H9 (cell line): Measurements from ENCODE around the gene AP2A1. TPM values are rescaled to one million over a fixed set of nuclear protein-coding genes. Genes with fewer than 3 reads are reported as not detected.

ENCODE experiments used
- DNase-seq: peaks from one replicate; pipeline ENCODE4 v3.0.0-alpha.2; 2017
- H2AFZ ChIP-seq: one replicate; pipeline ENCODE4 v1.6.1; 2013; ENCODE audit warnings: mild to moderate bottlenecking, low read length, control low read depth, moderate library complexity
- H2AK5ac ChIP-seq: 2 replicates; pipeline ENCODE4 v1.6.1; 2013; ENCODE audit warnings: low read length, control low read depth, mixed read lengths; ENCODE audit not compliant: insufficient read length
- H2BK120ac ChIP-seq: one replicate; pipeline ENCODE4 v1.6.1; 2013; ENCODE audit warnings: low read depth, mild to moderate bottlenecking, low read length, control low read depth, inconsistent platforms; ENCODE audit not compliant: poor library complexity, severe bottlenecking
- H2BK12ac ChIP-seq: 2 replicates; pipeline ENCODE4 v1.6.1; 2013; ENCODE audit warnings: low read length, control low read depth, mixed read lengths, low read depth; ENCODE audit not compliant: insufficient read length
- H2BK15ac ChIP-seq: 2 replicates; pipeline ENCODE4 v1.6.1; 2013; ENCODE audit warnings: low read depth, low read length, control low read depth
- H2BK20ac ChIP-seq: one replicate; pipeline ENCODE4 v1.6.1; 2013; ENCODE audit warnings: low read depth, mild to moderate bottlenecking, low read length, control low read depth, inconsistent platforms; ENCODE audit not compliant: poor library complexity, severe bottlenecking
- H2BK5ac ChIP-seq: 2 replicates; pipeline ENCODE4 v1.6.1; 2013; ENCODE audit warnings: low read length, control low read depth, mixed read lengths; ENCODE audit not compliant: insufficient read length
- H3K14ac ChIP-seq: 2 replicates; pipeline ENCODE4 v1.6.1; 2013; ENCODE audit warnings: low read length, control low read depth; ENCODE audit not compliant: insufficient read depth
- H3K18ac ChIP-seq: 2 replicates; pipeline ENCODE4 v1.6.1; 2013; ENCODE audit warnings: low read depth, mild to moderate bottlenecking, mixed read lengths, low read length, control low read depth; ENCODE audit not compliant: insufficient read length
- H3K23ac ChIP-seq: 2 replicates; pipeline ENCODE4 v1.6.1; 2013; ENCODE audit warnings: low read length, control low read depth, mixed read lengths, low read depth; ENCODE audit not compliant: insufficient read length
- H3K23me2 ChIP-seq: 2 replicates; pipeline ENCODE4 v1.6.1; 2013; ENCODE audit warnings: low read depth, mild to moderate bottlenecking, mixed read lengths, low read length, control low read depth; ENCODE audit not compliant: insufficient read length, poor library complexity, severe bottlenecking
- H3K27ac ChIP-seq: 2 replicates; pipeline ENCODE4 v1.5.1; 2013; ENCODE audit warnings: low read length, control low read depth, mixed read lengths, low read depth; ENCODE audit not compliant: insufficient read length
- H3K27me3 ChIP-seq: 2 replicates; pipeline ENCODE4 v1.6.1; 2013; ENCODE audit warnings: low read length, control low read depth, inconsistent platforms; ENCODE audit not compliant: insufficient read depth
- H3K4ac ChIP-seq: 2 replicates; pipeline ENCODE4 v1.6.1; 2013; ENCODE audit warnings: low read depth, mild to moderate bottlenecking, control low read depth, inconsistent platforms, low read length, moderate library complexity
- H3K4me1 ChIP-seq: 2 replicates; pipeline ENCODE4 v1.6.1; 2013; ENCODE audit warnings: low read length, control low read depth, inconsistent platforms; ENCODE audit not compliant: insufficient read depth
- H3K4me2 ChIP-seq: 2 replicates; pipeline ENCODE4 v1.6.1; 2013; ENCODE audit warnings: low read length, control low read depth, mixed read lengths; ENCODE audit not compliant: insufficient read length, insufficient read depth
- H3K56ac ChIP-seq: 2 replicates; pipeline ENCODE4 v1.6.1; 2013; ENCODE audit warnings: low read depth, mild to moderate bottlenecking, mixed read lengths, low read length, control low read depth; ENCODE audit not compliant: insufficient read length
- H3K79me1 ChIP-seq: 2 replicates; pipeline ENCODE4 v1.6.1; 2013; ENCODE audit warnings: low read depth, mild to moderate bottlenecking, moderate library complexity, low read length, control low read depth, inconsistent platforms; ENCODE audit not compliant: insufficient read depth, poor library complexity, severe bottlenecking
- H3K79me2 ChIP-seq: 2 replicates; pipeline ENCODE4 v1.6.1; 2013; ENCODE audit warnings: low read length, control low read depth, inconsistent platforms; ENCODE audit not compliant: insufficient read depth
- H3K9ac ChIP-seq: 2 replicates; pipeline ENCODE4 v1.6.1; 2013; ENCODE audit warnings: low read length, control low read depth, mixed read lengths; ENCODE audit not compliant: insufficient read length; ENCODE audit errors: extremely low read depth
- H3K9me3 ChIP-seq: one replicate; pipeline ENCODE4 v1.6.1; 2013; ENCODE audit warnings: low read depth, low read length, inconsistent platforms; ENCODE audit not compliant: control insufficient read depth
- H3T11ph ChIP-seq: one replicate; pipeline ENCODE4 v1.6.1; 2013; ENCODE audit warnings: mild to moderate bottlenecking, low read length, control low read depth, inconsistent platforms
- H4K20me1 ChIP-seq: one replicate; pipeline ENCODE4 v1.6.1; 2013; ENCODE audit not compliant: control insufficient read depth, insufficient read length, insufficient read depth
- H4K5ac ChIP-seq: 2 replicates; pipeline ENCODE4 v1.6.1; 2013; ENCODE audit warnings: low read depth, mild to moderate bottlenecking, mixed read lengths, low read length, control low read depth; ENCODE audit not compliant: insufficient read length
- H4K8ac ChIP-seq: replicated peaks from 2 replicates; pipeline ENCODE4 v1.6.1; 2013; ENCODE audit warnings: low read length, control low read depth, mixed read lengths, low read depth; ENCODE audit not compliant: insufficient read length
- H4K91ac ChIP-seq: 2 replicates; pipeline ENCODE4 v1.6.1; 2013; ENCODE audit warnings: low read depth, mild to moderate bottlenecking, moderate library complexity, mixed read lengths, low read length, control low read depth; ENCODE audit not compliant: insufficient read length
- H3K27ac Mint-ChIP-seq, 3 experiments: 2 replicates in 2 of 3; 3 replicates in 1 of 3; pipeline ENCODE4 v1.8.0; 2020 to 2021; ENCODE audit warnings: mixed read lengths in 3 of 3, mild to moderate bottlenecking in 1 of 3, moderate library complexity in 1 of 3
- H3K27me3 Mint-ChIP-seq: 2 replicates; pipeline ENCODE4 v1.8.0; 2021; ENCODE audit warnings: low read depth, mild to moderate bottlenecking, moderate library complexity, mixed read lengths
- H3K36me3 Mint-ChIP-seq, 3 experiments: 2 replicates in 2 of 3; 3 replicates in 1 of 3; pipeline ENCODE4 v1.8.0; 2020 to 2021; ENCODE audit warnings: low read depth in 3 of 3, mixed read lengths in 3 of 3; ENCODE audit not compliant: insufficient read depth in 1 of 3
- H3K4me1 Mint-ChIP-seq, 2 experiments: 2 replicates each; pipeline ENCODE4 v1.8.0; 2020; ENCODE audit warnings: mixed read lengths in 2 of 2
- H3K4me3 Mint-ChIP-seq, 2 experiments: 2 replicates in 1 of 2; 3 replicates in 1 of 2; pipeline ENCODE4 v1.8.0; 2020 to 2021; ENCODE audit warnings: mild to moderate bottlenecking in 2 of 2, mixed read lengths in 2 of 2, moderate library complexity in 1 of 2
- H3K9me3 Mint-ChIP-seq, 2 experiments: 2 replicates in 1 of 2; 3 replicates in 1 of 2; pipeline ENCODE4 v1.8.0; 2020; ENCODE audit warnings: mild to moderate bottlenecking in 2 of 2, mixed read lengths in 2 of 2, moderate library complexity in 1 of 2
- WGBS: extraction: QIAGEN DNeasy Blood & Tissue Kit; methylation state at CpG from one replicate; pipeline ENCODE4 v1.1.7; 2013; ENCODE audit warnings: missing lambda C conversion rate, low lambda C conversion rate, mixed read lengths; ENCODE audit not compliant: insufficient read length; ENCODE audit errors: extremely low coverage; 5-methylcytosine and 5-hydroxymethylcytosine counted together
- total RNA-seq: library from RNA; stranded (reverse); gene quantifications from 2 replicates; pipeline ENCODE4 v1.2.1, GENCODE V29; 2021
- TF ChIP-seq, protein P1 (sequence below): fragments of 200-600 bp; sonication (generic); conservative IDR thresholded peaks from 3 replicates; pipeline ENCODE4 v1.8.0; 2021; ENCODE audit warnings: antibody characterized with exemption, mild to moderate bottlenecking

The AP2A1 gene
- total RNA-seq, 1 experiment from 2014 or later: 108 TPM

DNA sequence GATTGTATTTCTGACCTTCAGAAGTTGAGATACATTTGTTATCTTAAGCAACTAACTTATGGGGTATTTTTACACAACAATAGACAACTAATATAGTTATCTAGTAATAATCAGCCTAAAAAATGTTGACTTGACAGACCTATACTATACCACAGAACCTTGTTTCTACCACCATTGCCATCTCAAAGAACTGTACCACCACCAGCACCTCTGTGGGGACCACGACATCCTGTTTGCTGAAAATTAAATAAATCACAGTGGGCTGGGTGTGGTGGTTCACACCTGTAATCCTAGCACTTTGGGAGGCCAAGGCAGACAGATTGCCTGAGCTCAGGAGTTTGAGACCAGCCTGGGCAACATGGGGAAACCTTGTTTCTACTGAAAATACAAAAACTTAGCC, 27.7 kb upstream of the AP2A1 start:
- H2BK12ac ChIP-seq: no peak overlapping the region

More for the DNA sequence above, 27.7 kb upstream of the AP2A1 start:
- Mint-ChIP-seq H3K36me3 (no peaks in the 10 kb centered on the region), H3K4me1 (no peaks in the 10 kb centered on the region), H3K9me3 (no peaks in the 10 kb centered on the region), H3K4me3 (no peak overlapping the region), H3K27me3 (no peaks in the 10 kb centered on the region), H3K27ac (no peak overlapping the region)
- Histone ChIP-seq H3K23me2 (no peaks in the 10 kb centered on the region), H3K4me2 (no peak overlapping the region), H3K4ac (no peak overlapping the region), H4K20me1 (no peaks in the 10 kb centered on the region), H3K4me1 (no peaks in the 10 kb centered on the region), H2BK5ac (no peak overlapping the region), H3K9ac (no peak overlapping the region), H3K18ac (no peak overlapping the region), H3K56ac (no peak overlapping the region), H2BK15ac (no peak overlapping the region), H4K8ac (no peak overlapping the region), H3K14ac (no peak overlapping the region), H2BK20ac (no peak overlapping the region), H3K79me2 (no peaks in the 10 kb centered on the region), H2BK120ac (no peak overlapping the region), H3K27me3 (no peaks in the 10 kb centered on the region), H3K23ac (no peak overlapping the region), H4K91ac (no peak overlapping the region), H2AK5ac (no peak overlapping the region), H4K5ac (no peak overlapping the region), H3K27ac (no peak overlapping the region), H2AFZ (no peak overlapping the region), H3T11ph (no peak overlapping the region), H3K79me1 (no peaks in the 10 kb centered on the region), H3K9me3 (no peaks in the 10 kb centered on the region)
- TF ChIP-seq, protein P1, sequence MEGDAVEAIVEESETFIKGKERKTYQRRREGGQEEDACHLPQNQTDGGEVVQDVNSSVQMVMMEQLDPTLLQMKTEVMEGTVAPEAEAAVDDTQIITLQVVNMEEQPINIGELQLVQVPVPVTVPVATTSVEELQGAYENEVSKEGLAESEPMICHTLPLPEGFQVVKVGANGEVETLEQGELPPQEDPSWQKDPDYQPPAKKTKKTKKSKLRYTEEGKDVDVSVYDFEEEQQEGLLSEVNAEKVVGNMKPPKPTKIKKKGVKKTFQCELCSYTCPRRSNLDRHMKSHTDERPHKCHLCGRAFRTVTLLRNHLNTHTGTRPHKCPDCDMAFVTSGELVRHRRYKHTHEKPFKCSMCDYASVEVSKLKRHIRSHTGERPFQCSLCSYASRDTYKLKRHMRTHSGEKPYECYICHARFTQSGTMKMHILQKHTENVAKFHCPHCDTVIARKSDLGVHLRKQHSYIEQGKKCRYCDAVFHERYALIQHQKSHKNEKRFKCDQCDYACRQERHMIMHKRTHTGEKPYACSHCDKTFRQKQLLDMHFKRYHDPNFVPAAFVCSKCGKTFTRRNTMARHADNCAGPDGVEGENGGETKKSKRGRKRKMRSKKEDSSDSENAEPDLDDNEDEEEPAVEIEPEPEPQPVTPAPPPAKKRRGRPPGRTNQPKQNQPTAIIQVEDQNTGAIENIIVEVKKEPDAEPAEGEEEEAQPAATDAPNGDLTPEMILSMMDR: no peak
- no CpG with 5 or more reads among the region's 1 CpG for WGBS
- no peak for DNase-seq
